ENCODE results near the gene ATP6V1B1. TPM values are rescaled to one million over a fixed set of nuclear protein-coding genes. Genes with fewer than 3 reads are reported as not detected.

Gene ATP6V1B1
- total and polyA plus RNA-seq, 2 of the 13 experiments (the other 11 are each of a cell fraction or from before 2014, with no cell fraction given), result 0.58 to 1.6 TPM

- in situ Hi-C loops (cut with HindIII; ENCODE audit: extremely low pct_ligation_motif_present, low pct_unique_long_range_greater_than_20kb) (no loop called here), intact Hi-C loops (cut with micrococcal nuclease; ENCODE audit: unreplicated experiment) (no loop called here)
- CTCF ChIA-PET (ENCODE audit: low intra/inter-chr PET ratio, low total read pairs), result no interaction called here
- Histone ChIP-seq H3K9ac (ENCODE audit: insufficient read depth, low read depth, low read length) (peak overlapping the region; percentile 78), H3K36me3 (replicated peaks in 1 of 2; ENCODE audit: control insufficient read depth in 1 of 2, insufficient read depth in 2 of 2, low read length in 2 of 2) (no peaks in the 10 kb centered on the region; a peak in 2 of 5 replicates), H3K4me3 (replicated peaks in 1 of 3; ENCODE audit: insufficient read depth in 1 of 3, low read depth in 2 of 3, low read length in 3 of 3) (peak overlapping the region; percentile 89 to 90 (median 89)), H3K27me3 (ENCODE audit: control insufficient read depth in 1 of 2, insufficient read depth in 2 of 2, low read length in 2 of 2) (peaks cover 3 to 33% of the 10 kb centered on the region in 2 experiments; a peak in 4 of 5 replicates), H3K27ac (ENCODE audit: extremely low read length, insufficient read depth, low read length) (peak overlapping the region; percentile 53), H3K4me1 (ENCODE audit: insufficient read depth, low read length) (peaks cover 40% of the 10 kb centered on the region), H3K9me3 (ENCODE audit: low read length) (no peaks in the 10 kb centered on the region), H3K79me2 (ENCODE audit: insufficient read depth, low read length) (peaks cover 18% of the 10 kb centered on the region), H3K4me2 (ENCODE audit: low read depth, low read length) (peak overlapping the region; percentile 99), H4K20me1 (ENCODE audit: insufficient read depth, low read length) (no peaks in the 10 kb centered on the region), H2AFZ (ENCODE audit: low read length) (peak overlapping the region; percentile 42)
- FAIRE-seq (no peak), DNase-seq (ENCODE audit: low spot score) (no peak), ATAC-seq (peak; percentile 36)
- POLR2A ChIA-PET, result interaction anchor here (0.6 to 1.0 kb wide), 3 partner anchors 14 to 94 kb away, joined by 3 to 4 read pairs (median 3); no protein-coding TSS in a partner anchor
- BruUV-seq (replicated peaks), result no TSS peak
- 2% methylated on average over 52 of the region's 79 CpGs for WGBS (ENCODE audit: low lambda C conversion rate)
- peak; percentile 31; the same call in 1 of the 2 replicates for TF ChIP-seq ZNF142 (CRISPR knock-in tag; IDR thresholded peaks at IDR 0.05)
- peak; percentile 87; the same call in 1 of the 2 replicates for TF ChIP-seq DZIP1 (CRISPR knock-in tag; IDR thresholded peaks at IDR 0.05)
- no peak for TF ChIP-seq SMARCC2 (IDR thresholded peaks at IDR 0.05)
- peak; percentile 91 for TF ChIP-seq ZNF256 (CRISPR knock-in tag; conservative IDR thresholded peaks at IDR 0.05)
- TF ChIP-seq ZNF136 (CRISPR knock-in tag; IDR thresholded peaks at IDR 0.05; ENCODE audit: low read depth), result 0 out of 2 replicates have a peak, but pooled peaks have one; percentile 46
- TF ChIP-seq ELK4 (CRISPR knock-in tag; IDR thresholded peaks at IDR 0.05; ENCODE audit: borderline replicate concordance), result 0 out of 2 replicates have a peak, but pooled peaks have one; percentile 77
- TF ChIP-seq LRRFIP1 (CRISPR knock-in tag; conservative IDR thresholded peaks at IDR 0.05), result no peak
- TF ChIP-seq PHF8 (CRISPR knock-in tag; IDR thresholded peaks at IDR 0.05), result peak; percentile 87; the same call in 1 of the 2 replicates
- TF ChIP-seq SPEN (CRISPR knock-in tag; IDR thresholded peaks at IDR 0.05; ENCODE audit: low read depth), result peak; percentile 51; the same call in 1 of the 2 replicates
Measured at GRCh38 chr2:70901227-70902066, 34.3 kb upstream of the ATP6V1B1 start.

All from HepG2 (cell line).